Right cardiac atrium (tissue), 5 donors: ENCODE measurements around the gene CDC42SE2. TPM values are rescaled to one million over a fixed set of nuclear protein-coding genes. Genes with fewer than 3 reads are reported as not detected.
"Not testable (repeated sequence)": the region's sequence is repeated elsewhere in the genome, so short reads cannot be mapped to it uniquely, and the experiment has no call there.

Source experiments
- ATAC-seq, 2 donors: fragments of 200-7000 bp; cut with Tn5 transposase; one replicate each; pipeline versions ENCODE4 v1.8.0 to v1.9.1; 2020; ENCODE audit warnings: moderate library complexity in 2 of 2, mild to moderate bottlenecking in 1 of 2
- DNase-seq, 3 donors: peaks; one replicate each; pipeline ENCODE4 v3.0.0-alpha.2; 2020
- H3K27ac ChIP-seq: one replicate; pipeline ENCODE4 v1.5.1; 2013; ENCODE audit warnings: mild to moderate bottlenecking, low read length, control low read depth, moderate library complexity
- H3K27me3 ChIP-seq: one replicate; pipeline ENCODE4 v1.6.1; 2013; ENCODE audit not compliant: control insufficient read depth, insufficient read depth
- H3K4me1 ChIP-seq: one replicate; pipeline ENCODE4 v1.6.1; 2013; ENCODE audit warnings: low read length; ENCODE audit not compliant: control insufficient read depth, insufficient read depth
- H3K4me3 ChIP-seq: one replicate; pipeline ENCODE4 v1.5.1; 2013; ENCODE audit warnings: low read length, control low read depth
- H3K9me3 ChIP-seq: one replicate; pipeline ENCODE4 v1.6.1; 2013; ENCODE audit warnings: low read length; ENCODE audit not compliant: control insufficient read depth
- WGBS: extraction: QIAGEN DNeasy Blood & Tissue Kit; methylation state at CpG from one replicate; pipeline ENCODE4 v1.1.7; 2013; 5-methylcytosine and 5-hydroxymethylcytosine counted together
- intact Hi-C, 4 donors: fragments of 100-400 bp; cut with DNase I; formaldehyde crosslinking; loops; one replicate each; pipeline versions ENCODE4 v1.11.0 to v1.14.0; 2022 to 2023
- polyA plus RNA-seq: library from polyadenylated mRNA; stranded (reverse); fragments of 200-250 nt; gene quantifications from one replicate; pipeline ENCODE4 v1.2.3, GENCODE V29; 2013
- total RNA-seq, 4 donors: library from RNA; stranded (reverse); fragmentation: NEBNext Ultra II Directional; extraction: Animal tissue kit (Norgen Biotek cat#: 25700); gene quantifications; one replicate each; pipeline ENCODE4 v1.2.1, GENCODE V29; 2021
- donor health status: healthy with polysubstance abuse.
- donor health status: DM: no; HTN: yes; CAD: no.
- donor health status: DM: no; HTN: no; CAD: no.
- donor health status: DM: no; HTN: yes; CAD: no; lungs with severe emphysema.
- donor health status: DM: yes; HTN: yes; CAD: no.

Gene CDC42SE2
- total and polyA plus RNA-seq, 5 donors, result 7.7 to 14.2 (median 13.2) TPM

- H3K9me3 ChIP-seq, H3K27me3 ChIP-seq, intact Hi-C loops, H3K4me1 ChIP-seq, ATAC-seq, DNase-seq, H3K27ac ChIP-seq, H3K4me3 ChIP-seq: not testable (repeated sequence)
- WGBS, result 97% methylated on average over 9 of the region's 9 CpGs
Measured at GRCh38 chr5:131344288-131344687, 80.4 kb downstream of the CDC42SE2 start.

GRCh38 chr5:131346204-131346603 lies 82.4 kb downstream of the CDC42SE2 start:
- ATAC-seq, H3K27ac ChIP-seq, DNase-seq, H3K4me1 ChIP-seq, H3K27me3 ChIP-seq, H3K4me3 ChIP-seq, intact Hi-C loops, H3K9me3 ChIP-seq: not testable (repeated sequence)
- WGBS, result 98% methylated on average over 3 of the region's 3 CpGs

DNA sequence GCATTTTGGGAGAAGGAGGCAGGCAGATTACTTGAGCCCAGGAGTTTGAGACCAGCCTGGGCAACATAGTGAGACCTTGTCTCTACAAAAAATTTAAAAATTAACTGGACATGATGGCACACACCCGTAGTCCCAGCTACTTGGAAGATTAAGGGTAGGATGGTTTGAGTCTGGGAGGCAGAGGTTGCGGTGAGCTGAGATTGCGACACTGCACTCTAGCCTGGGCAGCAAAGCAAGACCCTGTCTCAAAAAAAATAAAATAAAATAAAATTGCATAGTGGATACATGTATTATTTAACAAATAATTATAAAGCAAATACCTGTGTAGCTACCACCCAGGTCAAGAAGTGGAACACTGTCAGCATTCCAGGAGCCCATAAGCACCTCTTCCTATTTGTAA lies 90.1 kb downstream of the CDC42SE2 start:
- Histone ChIP-seq H3K27me3 (no peaks in the 10 kb centered on the region), H3K27ac (no peak overlapping the region), H3K4me3 (no peak overlapping the region), H3K4me1 (no peaks in the 10 kb centered on the region), H3K9me3 (no peaks in the 10 kb centered on the region)
- WGBS, result 96% methylated on average over 3 of the region's 3 CpGs
- intact Hi-C loops, result no loop called here
- DNase-seq, result no peak
- ATAC-seq, result no peak

DNA sequence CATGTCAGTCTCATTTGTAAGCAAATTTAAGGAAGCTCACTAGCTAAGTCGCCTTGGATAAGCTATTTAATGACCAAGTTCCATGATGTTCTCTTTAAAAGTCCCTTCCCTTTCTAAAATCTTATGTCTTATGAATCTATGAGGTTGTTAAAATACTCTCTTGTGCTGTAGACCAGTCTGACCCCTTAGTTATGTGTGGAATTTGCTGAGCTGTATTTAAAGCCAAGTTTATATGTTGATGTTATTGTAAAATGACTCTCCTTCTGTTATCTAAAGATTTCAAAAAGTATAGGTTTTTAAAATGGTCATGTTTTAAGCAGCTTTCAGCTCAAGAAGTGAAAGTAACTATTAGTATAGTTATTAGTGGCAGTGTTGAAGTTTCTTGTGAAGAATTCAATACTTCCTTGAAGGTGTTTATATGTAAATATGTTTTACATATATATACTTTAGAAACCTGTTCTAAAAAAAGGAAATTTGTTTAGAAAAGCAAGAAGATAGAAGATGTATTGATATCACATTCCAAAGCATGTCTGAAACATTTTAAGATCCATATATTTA lies 92.2 kb downstream of the CDC42SE2 start:
- WGBS, result 56% methylated on average over 1 of the region's 1 CpG
- H3K27ac ChIP-seq, result no peak overlapping the region
- no peak for ATAC-seq

GRCh38 chr5:131356619-131357018 lies 92.8 kb downstream of the CDC42SE2 start:
- Histone ChIP-seq H3K4me3 (no peak overlapping the region), H3K4me1 (no peaks in the 10 kb centered on the region), H3K27ac (no peak overlapping the region), H3K27me3 (no peaks in the 10 kb centered on the region), H3K9me3 (no peaks in the 10 kb centered on the region)
- intact Hi-C loops, result no loop called here
- no peak for ATAC-seq
- 91% methylated on average over 1 of the region's 1 CpG for WGBS
- no peak for DNase-seq

More for the DNA sequence above, 92.2 kb downstream of the CDC42SE2 start:
- Histone ChIP-seq H3K27me3 (no peaks in the 10 kb centered on the region), H3K4me3 (no peak overlapping the region), H3K9me3 (no peaks in the 10 kb centered on the region), H3K4me1 (no peaks in the 10 kb centered on the region)
- DNase-seq, result no peak
- intact Hi-C loops, result no loop called here

DNA sequence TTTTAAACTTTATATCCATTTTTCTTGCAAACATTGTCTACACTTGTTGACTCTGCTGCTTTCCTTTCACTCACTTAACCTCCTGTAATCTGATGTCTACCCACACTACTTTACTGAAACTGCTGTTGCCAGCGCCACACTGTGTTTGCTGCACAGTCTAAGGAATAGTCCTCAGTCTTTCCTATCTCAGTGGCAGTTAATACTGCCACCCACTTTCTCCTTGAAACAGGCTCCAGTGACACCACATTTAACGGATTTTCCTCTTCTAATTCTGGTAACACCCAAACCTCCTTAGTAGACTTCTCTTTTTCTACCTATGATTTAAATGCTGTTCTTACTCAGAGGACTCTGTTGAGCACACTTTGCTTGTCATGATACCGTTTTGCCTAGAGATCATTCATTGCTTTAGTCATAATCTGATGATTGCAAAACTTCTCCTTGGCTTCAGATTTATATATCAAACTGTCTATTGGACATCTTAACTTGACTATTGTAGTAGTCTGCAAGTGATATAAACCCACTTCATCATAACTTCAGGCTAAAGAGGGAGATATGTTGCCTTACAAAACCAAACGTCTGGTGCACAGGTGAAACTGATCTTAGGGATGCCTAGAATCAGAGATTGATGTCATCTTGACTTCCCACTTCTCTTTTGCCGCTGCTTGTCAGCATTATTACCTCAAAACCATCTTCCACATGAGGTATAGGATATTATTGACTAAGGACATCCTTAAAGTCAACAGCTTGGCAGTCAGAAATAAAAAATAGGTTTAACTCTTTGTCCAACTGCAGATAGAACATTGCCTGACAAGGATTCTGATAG lies 94.1 kb downstream of the CDC42SE2 start:
- 71% methylated on average over 5 of the region's 5 CpGs for WGBS
- no peaks in the 10 kb centered on the region for H3K27me3 ChIP-seq
- no peak for ATAC-seq
- H3K27ac ChIP-seq, result no peak overlapping the region
- no peaks in the 10 kb centered on the region for H3K9me3 ChIP-seq
- intact Hi-C loops, result no loop called here
- H3K4me1 ChIP-seq, result no peaks in the 10 kb centered on the region
- H3K4me3 ChIP-seq, result no peak overlapping the region
- no peak for DNase-seq

- ATAC-seq (no peak), DNase-seq (no peak)
- H3K27ac ChIP-seq, result no peak overlapping the region
- no peak overlapping the region for H3K4me3 ChIP-seq
- H3K9me3 ChIP-seq, result no peaks in the 10 kb centered on the region
- 91% methylated on average over 15 of the region's 15 CpGs for WGBS
- no peaks in the 10 kb centered on the region for H3K27me3 ChIP-seq
- no peaks in the 10 kb centered on the region for H3K4me1 ChIP-seq
- intact Hi-C loops, result no loop called here
Measured at GRCh38 chr5:131361677-131362315, 97.9 kb downstream of the CDC42SE2 start.

- Histone ChIP-seq H3K27me3 (no peaks in the 10 kb centered on the region), H3K4me3 (no peak overlapping the region), H3K9me3 (no peaks in the 10 kb centered on the region), H3K4me1 (no peaks in the 10 kb centered on the region), H3K27ac (no peak overlapping the region)
- ATAC-seq (no peak), DNase-seq (no peak)
- 83% methylated on average over 6 of the region's 6 CpGs for WGBS
- intact Hi-C loops, result no loop called here
Measured at GRCh38 chr5:131363811-131364506, 100.1 kb downstream of the CDC42SE2 start.

DNA sequence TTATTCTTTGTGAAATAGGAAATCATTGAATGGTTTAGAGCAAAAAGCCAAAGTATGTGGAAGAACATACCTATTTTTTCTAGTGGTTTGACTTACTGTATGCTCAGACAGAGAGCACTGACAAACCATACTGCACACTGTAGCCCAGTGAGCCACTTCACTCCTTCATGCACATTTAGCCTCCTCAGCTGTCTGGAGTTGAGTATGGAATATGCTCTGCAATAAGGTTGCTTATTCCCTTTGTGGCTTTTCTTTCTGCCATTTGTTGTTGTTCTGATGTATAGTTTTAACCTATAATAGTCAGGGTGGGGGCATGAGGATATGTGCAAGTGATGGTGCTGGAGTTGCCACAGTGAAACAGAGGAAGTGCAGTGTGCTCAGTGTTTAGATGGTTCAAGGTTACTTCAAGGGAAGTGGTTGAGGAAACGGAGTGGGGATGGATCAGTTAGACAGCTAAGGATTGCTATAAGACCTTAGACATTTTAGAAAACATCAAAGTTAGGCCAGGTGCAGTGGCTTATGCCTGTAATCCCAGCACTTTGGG lies 100.7 kb downstream of the CDC42SE2 start:
- no peak for ATAC-seq

GRCh38 chr5:131366428-131366827 lies 102.6 kb downstream of the CDC42SE2 start:
- Histone ChIP-seq H3K9me3 (no peaks in the 10 kb centered on the region), H3K27ac (no peak overlapping the region), H3K27me3 (no peaks in the 10 kb centered on the region), H3K4me1 (no peaks in the 10 kb centered on the region), H3K4me3 (no peak overlapping the region)
- no peak for DNase-seq
- ATAC-seq, result no peak
- 97% methylated on average over 3 of the region's 3 CpGs for WGBS
- intact Hi-C loops, result no loop called here

More for the DNA sequence above, 100.7 kb downstream of the CDC42SE2 start:
- WGBS, result 71% methylated on average over 1 of the region's 1 CpG
- H3K4me3 ChIP-seq, result no peak overlapping the region
- H3K27ac ChIP-seq, result no peak overlapping the region
- intact Hi-C loops, result no loop called here
- DNase-seq, result no peak
- H3K9me3 ChIP-seq, result no peaks in the 10 kb centered on the region
- H3K4me1 ChIP-seq, result no peaks in the 10 kb centered on the region
- H3K27me3 ChIP-seq, result no peaks in the 10 kb centered on the region
